HG02678 (cell line): ENCODE measurements around the gene ASB11.
"Not testable (repeated sequence)": the region's sequence is repeated elsewhere in the genome, so short reads cannot be mapped to it uniquely, and the experiment has no call there.

ENCODE experiments used
- ATAC-seq: cut with Tn5 transposase; IDR thresholded peaks from one replicate; pipeline ENCODE4 v1.9.1; 2021; ENCODE audit warnings: mild to moderate bottlenecking, moderate library complexity; ENCODE audit not compliant: unreplicated experiment

ASB11 gene

DNA sequence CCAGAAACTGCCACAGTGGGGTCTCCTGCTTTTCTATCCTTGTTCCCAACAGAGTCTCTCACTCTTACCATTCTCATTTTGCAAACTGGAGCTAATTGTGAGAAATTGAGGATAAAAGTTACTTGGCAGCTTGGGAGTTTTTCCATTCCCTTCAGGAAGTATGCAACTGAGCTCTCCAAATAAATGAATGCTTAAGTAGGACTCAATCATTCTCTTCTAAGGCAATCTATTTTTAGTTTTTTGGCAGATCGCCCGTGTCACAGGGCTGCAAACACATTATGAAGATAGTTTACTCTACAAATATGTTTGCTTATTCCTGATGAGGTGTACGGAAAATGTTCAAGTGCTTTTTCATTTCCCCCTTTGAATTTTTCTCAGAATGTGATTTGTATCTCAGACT is 5.3 kb downstream of the ASB11 start:
- ATAC-seq = no peak

DNA sequence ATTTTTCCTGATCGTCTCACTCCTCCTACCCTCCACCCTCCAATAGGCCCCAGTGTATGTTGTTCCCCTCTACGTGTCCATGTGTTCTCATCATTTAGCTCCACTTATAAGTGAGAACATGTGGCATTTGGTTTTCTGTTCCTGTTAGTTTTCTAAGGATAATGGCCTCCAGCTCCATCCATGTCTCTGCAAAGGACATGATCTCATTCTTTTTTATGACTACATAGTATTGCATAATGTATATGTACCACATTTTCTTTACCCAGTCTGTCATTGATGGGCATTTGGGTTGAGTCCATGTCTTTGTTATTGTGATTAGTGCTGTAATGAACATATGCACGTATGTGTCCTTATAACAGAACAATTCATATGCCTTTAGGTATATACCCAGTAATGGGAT is 9.5 kb downstream of the ASB11 start:
- not testable (repeated sequence) for ATAC-seq

DNA sequence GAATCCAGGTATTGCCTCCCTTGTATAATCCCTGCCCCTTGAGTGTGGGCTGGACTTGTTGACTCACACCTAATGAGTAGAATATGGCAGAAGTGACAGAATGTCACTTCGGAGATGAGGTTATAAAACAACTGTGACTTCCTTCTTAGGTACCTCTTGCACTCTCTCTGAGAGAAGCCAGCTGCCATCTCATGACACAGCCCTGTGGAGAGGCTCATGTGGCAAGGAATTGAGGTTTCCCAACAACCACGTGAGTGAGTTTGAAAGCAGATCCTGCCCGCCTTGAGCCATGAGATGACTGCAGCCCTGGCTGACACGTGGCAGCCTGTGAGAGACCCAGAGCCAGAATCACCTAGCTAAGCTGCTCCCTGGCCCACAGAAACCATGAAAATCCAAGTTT is 13.5 kb downstream of the ASB11 start:
- ATAC-seq = no peak

DNA sequence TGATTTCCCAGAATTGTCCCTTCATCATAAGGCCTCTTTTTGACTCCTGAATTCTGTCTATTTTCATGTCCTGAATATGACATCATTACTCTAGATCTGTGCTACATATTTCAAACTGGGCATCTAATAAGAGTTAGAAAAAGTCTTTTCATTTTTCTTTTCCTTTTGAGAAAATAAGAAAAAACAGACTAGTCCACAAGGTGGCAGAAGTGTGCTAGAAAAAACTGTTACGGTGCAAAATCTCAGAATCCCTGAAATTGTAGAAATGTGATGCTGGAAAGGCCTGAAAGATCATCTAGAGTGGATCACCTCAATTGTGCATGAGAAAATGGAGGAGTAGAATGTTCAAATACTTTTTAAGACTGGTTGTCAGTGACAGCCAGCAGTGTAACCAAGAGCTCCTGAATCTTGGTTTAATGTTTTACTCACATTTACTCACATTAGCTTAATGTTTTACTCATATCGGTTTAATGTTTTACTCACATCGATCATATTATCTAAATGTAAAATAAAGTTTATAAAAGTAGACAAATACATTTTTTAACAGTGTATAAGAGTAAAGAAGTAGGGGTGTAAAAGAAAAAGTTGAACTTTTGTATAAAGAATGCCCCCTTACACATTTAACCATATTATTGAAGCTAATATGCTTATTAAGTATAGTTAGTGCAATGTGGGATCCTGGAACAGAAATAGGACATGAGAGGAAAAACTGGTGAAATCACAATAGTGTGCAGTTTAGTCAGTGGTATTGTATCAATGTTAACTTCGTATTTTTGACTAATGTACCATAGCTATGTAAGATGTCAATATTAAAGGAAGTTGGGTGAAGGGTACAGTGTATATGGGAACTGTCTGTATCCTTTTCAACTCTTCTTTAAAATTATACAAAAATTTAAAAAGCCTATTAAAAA is 15.2 kb downstream of the ASB11 start:
- no peak for ATAC-seq

DNA sequence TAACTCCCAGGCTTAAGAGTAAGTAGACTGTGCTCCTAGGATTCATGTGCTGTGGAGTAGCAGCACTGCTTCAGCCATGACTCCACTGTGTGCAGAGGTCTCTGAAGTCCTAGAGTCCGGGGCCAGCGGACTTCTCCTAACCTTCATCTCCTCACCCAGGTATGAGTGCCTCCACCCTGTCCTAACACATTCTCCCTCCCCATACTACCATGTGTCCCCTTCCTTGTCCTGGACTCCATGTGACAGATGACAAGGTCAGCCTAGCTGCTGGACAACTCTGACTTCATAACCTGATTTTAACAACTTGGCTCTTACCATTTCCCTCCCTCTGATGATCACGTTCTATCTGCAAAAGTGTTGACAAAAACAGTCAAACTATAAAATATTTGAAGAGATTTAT is 16.7 kb downstream of the ASB11 start:
- ATAC-seq = no peak

DNA sequence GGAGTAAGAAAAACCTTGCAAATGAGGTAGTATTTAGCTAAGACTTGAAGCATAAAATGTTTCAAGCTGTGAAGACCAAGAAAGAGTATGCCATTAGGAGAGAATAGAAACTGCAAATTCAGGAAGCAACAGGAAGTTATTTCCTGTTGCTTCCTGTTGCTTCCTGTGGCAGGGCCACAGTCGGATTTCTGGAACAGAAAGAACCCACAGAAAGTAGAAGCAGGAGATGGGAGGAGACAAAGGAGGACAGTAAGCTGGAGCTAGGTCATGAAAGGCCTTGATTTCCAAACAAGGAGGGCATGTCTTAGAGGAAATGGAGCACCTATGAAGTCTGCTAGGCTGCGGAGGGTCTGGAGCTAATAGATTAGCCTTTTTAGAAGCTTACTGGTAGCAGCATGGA is 17.2 kb downstream of the ASB11 start:
- ATAC-seq = no peak

DNA sequence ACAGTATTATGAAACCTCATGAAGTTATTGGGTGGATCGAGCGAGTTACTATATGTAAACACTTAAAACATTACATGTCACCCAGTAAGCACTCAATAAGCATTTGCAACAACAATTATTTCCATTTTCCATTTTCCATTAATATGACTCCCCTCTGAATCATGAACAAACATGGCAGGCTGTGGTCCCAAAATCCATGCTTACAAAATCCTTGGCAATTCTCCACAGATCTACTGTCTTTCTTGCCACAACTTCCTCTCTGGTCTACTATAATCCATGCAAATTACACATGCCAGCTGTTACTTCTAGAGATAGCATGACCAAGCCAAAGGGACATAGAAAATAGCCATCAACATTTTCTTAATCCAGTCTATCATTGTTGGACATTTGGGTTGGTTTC is 22.0 kb downstream of the ASB11 start:
- no peak for ATAC-seq

DNA sequence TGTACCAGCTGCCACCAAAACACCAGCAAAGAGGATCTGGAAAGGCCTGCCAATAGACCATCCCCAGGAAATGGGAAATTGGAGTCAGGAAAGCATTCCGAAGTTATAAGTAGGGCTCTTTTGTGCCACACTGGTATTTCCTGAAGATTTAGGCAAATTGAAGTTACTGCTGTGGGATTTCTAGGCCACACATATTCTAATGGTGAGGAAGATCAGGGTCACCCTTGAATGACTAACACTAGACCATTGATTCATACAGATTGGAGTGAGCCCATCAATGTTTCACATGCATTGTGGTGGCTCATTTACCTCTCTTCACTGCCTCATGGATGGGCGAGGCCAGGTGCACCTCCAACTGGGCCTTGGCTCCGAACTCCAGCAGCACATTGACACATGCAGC is 22.6 kb downstream of the ASB11 start:
- ATAC-seq = no peak

DNA sequence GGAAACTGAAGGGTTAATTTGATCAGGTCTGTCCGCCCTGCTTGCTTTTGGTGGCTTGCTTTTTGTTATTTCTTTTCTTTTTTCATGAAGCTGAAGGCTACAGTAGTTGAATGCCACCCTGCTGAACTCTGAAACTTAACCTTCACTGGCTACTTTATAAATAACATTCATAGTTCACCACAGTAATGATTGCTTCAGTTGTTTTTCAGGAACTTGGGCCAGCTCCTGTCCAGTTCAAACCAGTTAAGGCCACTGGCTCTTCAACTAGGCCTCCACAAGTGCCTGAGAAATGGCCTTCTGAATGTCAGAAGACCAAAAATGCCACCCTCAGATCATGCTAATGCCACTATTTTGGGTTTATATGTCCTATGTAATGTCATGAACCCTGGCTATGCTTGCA is 37.8 kb downstream of the ASB11 start:
- no peak for ATAC-seq

DNA sequence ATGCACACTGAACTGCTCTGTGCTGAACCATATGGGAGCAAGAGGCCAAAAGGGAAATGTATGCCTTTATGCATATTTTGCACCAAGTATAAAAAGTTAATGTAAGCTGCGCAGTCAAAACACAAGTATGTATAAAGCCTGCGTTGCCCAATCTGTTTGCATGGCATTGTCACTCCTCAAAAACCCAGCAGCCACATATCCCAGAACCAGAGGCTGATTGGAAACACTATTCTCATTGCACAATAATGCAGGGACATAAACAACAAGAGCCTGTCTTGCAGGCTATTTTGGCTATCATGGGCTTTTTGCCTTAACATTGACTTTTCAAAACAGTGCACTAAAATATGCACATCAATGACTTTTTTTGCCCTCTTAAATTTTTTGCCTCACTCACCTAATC is 40.5 kb downstream of the ASB11 start:
- no peak for ATAC-seq

DNA sequence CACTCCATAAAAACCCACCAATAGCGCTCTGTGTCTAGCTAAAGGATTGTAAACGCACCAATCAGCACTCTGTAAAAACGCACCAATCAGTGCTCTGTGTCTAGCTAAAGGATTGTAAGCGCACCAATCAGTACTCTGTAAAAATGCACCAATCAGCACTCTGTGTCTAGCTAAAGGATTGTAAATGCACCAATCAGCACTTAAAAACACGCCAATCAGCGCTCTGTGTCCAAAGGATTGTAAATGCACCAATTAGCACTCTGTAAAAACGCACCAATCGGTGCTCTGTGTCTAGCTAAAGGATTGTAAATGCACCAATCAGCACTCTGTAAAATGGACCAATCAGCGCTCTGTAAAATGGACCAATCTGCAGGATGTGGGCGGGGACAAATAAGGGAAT is 42.2 kb downstream of the ASB11 start:
- not testable (repeated sequence) for ATAC-seq

DNA sequence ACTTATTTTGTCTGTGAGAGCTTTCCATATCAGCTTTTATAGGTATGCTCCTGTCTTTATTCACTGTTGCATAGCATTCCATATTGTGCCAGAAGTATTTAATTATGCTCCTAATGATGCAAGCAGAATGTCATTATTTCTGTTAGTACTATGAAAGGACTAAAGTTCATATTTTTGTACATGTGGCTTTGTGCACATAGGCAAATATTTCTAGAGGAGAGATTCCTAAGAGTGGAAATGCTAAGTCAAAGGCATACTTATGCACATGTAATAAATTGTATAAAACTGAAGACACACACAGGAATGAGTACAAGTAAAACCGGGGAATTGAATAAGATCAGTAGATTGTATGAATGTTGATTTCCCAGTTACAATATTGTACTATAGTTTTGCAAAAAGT is 43.7 kb downstream of the ASB11 start:
- no peak for ATAC-seq

DNA sequence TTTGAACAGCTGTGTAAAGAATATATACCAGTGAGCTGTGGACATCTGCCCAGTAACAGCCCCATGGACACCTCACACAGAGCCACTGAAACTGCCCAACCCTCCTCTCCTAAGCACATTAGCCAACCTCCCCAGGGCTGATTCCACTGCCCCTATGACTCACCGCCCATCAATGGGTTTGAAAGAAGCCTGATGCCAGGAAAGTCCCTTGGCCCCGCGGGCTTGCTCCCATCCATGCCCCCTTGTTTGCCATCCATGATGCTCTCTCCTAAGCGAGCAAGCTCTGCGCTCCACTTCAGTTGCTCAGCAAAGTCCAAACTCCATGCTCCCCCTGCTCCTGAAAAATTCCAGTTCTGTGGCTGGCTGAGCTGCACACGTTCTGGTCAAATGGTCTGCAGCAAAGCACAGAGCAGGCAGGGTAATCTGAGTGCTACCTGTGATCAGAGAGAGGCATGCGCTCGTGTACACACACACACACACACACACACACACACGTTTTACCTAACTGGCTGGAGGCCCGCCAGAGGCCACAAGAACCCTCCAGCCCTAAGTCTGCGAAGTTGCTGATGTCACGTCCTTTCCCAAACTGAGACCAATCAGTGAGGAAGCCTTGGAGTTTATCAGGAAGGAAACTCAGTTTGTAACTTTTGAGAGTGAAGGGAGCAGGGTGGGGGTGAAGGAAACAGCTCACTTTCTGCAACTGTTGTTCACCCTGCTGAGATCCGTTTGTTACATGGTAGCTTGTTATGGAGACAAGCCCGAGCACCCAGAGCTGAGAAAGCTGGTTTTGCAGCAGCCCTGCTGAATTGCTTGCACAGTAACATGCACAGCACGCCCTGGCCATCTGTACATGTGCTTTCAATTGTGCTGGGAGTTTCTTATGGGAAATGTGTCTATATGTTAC is 45.6 kb downstream of the ASB11 start, which contains the start of gene ASB9:
TSS of gene ASB9 (minus strand) at position 466 of the 904 bp plus-strand sequence. CDS start at position 257, 209 bp downstream.
- no peak for ATAC-seq

DNA sequence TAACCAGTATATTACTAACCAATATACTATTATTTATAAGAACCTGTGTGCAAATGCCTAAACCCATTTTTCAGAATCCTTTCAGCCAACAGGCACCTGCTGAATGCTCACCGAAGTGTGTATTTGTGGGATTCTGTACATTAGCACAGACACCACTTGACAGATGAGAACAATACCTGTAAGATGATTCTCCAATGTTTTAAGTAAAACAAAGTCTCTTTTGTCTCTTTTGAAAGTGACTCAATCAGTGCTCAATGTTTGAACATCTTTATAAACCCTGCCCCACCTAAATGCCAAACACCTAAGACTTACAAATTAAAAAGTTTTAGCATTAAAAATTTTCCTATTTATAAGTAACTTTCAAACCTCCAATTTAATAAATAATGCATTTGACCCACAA is 46.3 kb downstream of the ASB11 start:
- no peak for ATAC-seq

DNA sequence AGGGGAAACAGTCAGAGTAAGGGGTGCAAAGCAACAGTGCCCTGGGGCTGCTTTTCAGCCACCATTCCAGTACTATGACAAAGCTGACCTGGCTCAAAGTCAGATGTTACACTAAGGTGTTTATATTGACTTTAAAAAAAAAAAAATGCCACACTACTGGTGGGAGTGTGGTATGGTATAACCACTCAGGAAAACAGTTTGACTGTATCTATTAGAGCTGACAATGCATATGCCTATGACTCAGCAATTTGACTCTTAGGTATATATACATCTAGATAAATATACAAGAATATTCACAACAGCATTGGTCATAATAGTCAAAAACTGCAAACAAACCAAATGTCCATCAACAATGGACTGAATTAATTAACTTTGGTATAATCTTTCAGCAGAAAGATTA is 60.6 kb downstream of the ASB11 start:
- ATAC-seq = no peak

DNA sequence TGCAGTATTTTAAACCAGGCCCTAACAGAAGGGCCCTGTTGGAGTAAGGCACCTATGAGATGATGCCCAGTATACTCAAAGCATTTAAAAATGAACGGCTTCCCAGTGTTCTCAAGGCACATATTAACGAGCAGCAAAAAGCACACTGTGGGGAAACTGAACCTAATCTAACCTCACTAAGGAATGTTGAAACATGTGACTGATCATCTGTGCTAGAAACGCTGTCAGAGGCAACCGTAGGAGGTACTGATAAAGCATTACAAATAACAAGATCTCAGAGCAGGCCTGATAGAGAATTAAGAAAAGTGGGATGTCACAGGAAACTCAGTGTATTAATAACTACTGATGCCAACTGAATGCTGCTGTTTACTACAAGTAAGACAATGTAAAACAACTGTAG is 69.5 kb downstream of the ASB11 start:
- no peak for ATAC-seq

DNA sequence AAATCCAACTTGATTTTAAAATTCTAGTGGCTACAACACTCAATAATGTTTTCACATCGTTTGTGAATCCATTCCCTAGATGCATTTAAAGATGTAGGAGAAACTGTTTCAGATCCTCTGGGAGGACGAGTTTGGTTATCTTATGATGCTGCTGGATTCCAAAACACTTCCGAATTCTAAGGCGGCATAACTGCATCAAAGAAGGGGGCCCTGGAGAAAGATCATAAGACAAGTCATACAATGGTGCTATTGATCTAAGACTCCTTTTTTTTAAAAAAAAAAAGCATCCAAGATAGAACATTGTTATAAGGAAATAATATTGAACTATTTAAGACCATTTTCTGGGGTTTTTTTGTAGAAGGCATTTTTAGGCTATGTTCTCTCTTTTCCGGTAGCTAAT is 71.0 kb downstream of the ASB11 start:
- ATAC-seq = no peak

DNA sequence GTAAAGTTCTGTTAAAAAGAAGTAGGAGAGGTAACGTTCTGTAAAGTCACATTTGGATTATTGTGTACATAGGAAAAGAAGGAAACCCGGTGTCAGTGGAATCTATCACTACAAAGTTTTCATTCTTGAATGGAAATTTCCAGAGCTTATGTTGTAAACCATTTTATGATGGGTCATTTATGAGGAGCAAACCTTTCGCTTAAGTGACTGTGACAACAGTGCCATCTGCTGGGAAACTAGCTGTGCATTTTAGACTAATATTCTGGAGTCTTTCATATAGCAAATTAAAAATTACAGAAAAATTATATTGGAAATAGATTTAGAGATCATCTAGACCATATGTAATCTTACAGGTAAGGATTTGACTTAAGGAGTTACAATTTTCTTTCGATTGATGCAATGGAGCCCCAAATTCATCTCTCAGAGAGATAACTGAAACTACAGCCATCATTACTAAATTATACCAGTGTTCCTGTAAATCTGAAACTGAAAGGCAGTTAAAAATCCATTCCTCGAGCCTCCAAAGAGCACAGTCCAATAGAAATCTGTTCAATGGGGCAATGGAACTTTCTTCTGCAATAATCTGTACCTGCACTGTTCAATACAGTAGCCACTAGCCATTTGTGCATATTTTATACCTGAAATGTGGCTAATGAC is 72.4 kb downstream of the ASB11 start:
- ATAC-seq = no peak

DNA sequence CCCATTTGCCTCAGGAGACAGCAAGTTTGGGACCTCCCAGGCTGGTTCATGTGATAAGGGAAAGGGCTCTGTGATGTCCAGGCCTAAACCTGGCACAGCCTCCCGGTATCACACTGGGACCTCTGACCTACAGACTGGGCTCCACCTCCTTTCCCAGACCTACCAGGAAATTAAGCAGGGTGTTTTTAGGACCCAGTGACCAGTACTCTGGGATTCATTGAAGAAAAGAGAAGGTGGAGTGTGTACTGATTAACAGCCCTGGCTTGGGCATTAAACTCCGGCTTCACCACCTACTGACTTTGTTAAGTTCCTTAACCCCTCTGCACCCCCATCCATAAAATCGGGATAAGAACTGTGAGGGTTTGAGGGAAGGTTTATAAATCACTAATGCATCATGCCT is 74.1 kb downstream of the ASB11 start:
- ATAC-seq = no peak

DNA sequence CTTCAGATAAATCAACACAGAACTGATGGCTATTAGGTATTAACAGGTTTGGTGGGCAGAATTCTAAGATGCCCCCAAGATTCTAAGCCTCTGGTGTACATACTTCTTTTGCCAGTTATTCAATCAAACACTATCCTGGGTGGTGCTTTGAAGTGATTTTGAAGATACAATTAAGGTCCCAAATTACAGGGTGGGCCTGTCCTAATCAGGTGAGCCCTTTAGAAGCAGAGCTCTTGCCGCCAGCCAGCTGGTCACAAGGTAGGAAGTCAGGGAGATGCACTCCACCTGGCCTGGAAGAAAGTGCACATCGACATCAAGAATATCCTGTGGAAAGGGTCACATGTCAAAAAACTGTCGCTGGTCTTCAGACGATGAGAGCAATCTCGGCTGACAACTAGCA is 75.0 kb downstream of the ASB11 start:
- ATAC-seq = no peak

DNA sequence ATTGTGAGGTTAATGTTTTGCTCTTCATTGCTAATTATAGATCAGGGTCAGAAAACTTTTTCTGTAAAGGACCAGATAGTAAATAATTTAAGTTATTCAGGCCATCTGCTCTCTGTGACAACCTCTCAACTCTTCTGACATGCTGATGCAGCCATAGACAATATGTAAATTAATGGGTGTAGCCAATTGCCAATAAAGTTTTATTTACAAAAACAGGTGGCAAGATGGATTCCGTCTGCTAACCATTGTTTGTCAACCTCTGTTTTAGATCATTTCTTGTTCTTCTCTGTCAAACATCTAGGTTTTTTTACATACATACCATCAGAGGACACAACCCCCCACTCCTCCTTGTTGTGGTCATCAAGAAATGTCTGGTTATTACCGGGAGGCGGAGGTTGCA is 79.3 kb downstream of the ASB11 start:
- no peak for ATAC-seq
